Ovary (tissue), 9 donors: ENCODE results near the gene KRTAP15-1. TPM values are rescaled to one million over a fixed set of nuclear protein-coding genes. Genes with fewer than 3 reads are reported as not detected.

Experiments
- DNase-seq, 5 donors: peaks; one replicate each; pipeline ENCODE4 v3.0.0-alpha.2; 2019 to 2020
- H3K27ac ChIP-seq, 2 donors: fragments of 200-600 bp; one replicate each; pipeline versions ENCODE4 v1.5.1 to v1.8.0; 2019 to 2022
- H3K27me3 ChIP-seq: fragments of 200-600 bp; one replicate; pipeline ENCODE4 v1.8.0; 2022
- H3K36me3 ChIP-seq: fragments of 200-600 bp; sonication (generic); one replicate; pipeline ENCODE4 v1.5.1; 2019
- H3K4me1 ChIP-seq: one replicate; pipeline ENCODE4 v1.8.1; 2013; ENCODE audit warnings: mild to moderate bottlenecking, moderate library complexity; ENCODE audit not compliant: insufficient read depth
- H3K4me3 ChIP-seq: fragments of 200-600 bp; sonication (generic); one replicate; pipeline ENCODE4 v1.5.1; 2017
- H3K9me3 ChIP-seq, 2 donors: fragments of 200-600 bp in 1 of 2; sonication (generic) in 1 of 2; one replicate each; pipeline versions ENCODE4 v1.5.1 to v1.8.1; 2013 to 2019; ENCODE audit warnings: mild to moderate bottlenecking in 1 of 2, moderate library complexity in 1 of 2
- EP300 ChIP-seq: sonication (generic); formaldehyde crosslinking; IDR thresholded peaks from one replicate; pipeline ENCODE4 v1.6.1; 2017; ENCODE audit warnings: antibody characterized with exemption
- POLR2A ChIP-seq: fragments of 450-650 bp; IDR thresholded peaks from one replicate; pipeline ENCODE4 v1.6.1; 2017; ENCODE audit warnings: antibody characterized with exemption, mild to moderate bottlenecking, moderate library complexity
- WGBS, 3 donors: extraction: QIAGEN DNeasy Blood & Tissue Kit in 1 of 3; methylation state at CpG; one replicate each; pipeline versions ENCODE4 v1.1.5 to v1.1.7; 2013 to 2017; 5-methylcytosine and 5-hydroxymethylcytosine counted together
- intact Hi-C, 4 donors: fragments of 100-400 bp; cut with DNase I; formaldehyde crosslinking; loops; one replicate each; pipeline versions ENCODE4 v1.11.0 to v1.15.1; 2022 to 2023
- polyA plus RNA-seq, 2 donors: library from polyadenylated mRNA; stranded (reverse); fragments of 200-250 nt in 1 of 2; fragments of 350-450 nt in 1 of 2; fragmentation: Illumina TruSeq in 1 of 2; extraction: RNeasy Lipid Tissue Mini Kit (QIAGEN cat#74804) in 1 of 2; gene quantifications; one replicate each; pipeline ENCODE4 v1.2.3, GENCODE V29; 2013 to 2014
- total RNA-seq, 7 donors: library from RNA; depleted of rRNA in 2 of 7; stranded (reverse); fragments of >200 nt in 2 of 7; fragmentation: NEBNext Ultra II Directional in 3 of 7; extraction: Animal tissue kit (Norgen Biotek cat#: 25700) in 3 of 7; gene quantifications; one replicate each; pipeline versions ENCODE4 v1.1.0 to v1.2.4, GENCODE V29; 2016 to 2023
- TF ChIP-seq, protein P1 (sequence below), 3 donors: fragments of 450-650 bp in 2 of 3; fragments of 200-600 bp in 1 of 3; IDR thresholded peaks; one replicate each; pipeline versions ENCODE4 v1.5.1 to v1.8.0; 2016 to 2022; ENCODE audit warnings: antibody characterized with exemption in 3 of 3, mild to moderate bottlenecking in 1 of 3
- donor health status: DM: no; HTN: no; CAD: no; lungs with moderate emphysema.
- donor health status: DM: no; HTN: no; CAD: no.
- donor health status: Bipolar disorder and iron deficiency.
- donor health status: DM: yes; HTN: yes; CAD: no.
- donor health status: DM: no; HTN: no; CAD: no.
- donor health status: DM: yes; HTN: yes; CAD: no.

The KRTAP15-1 gene
- total and polyA plus RNA-seq, 9 donors, result not detected

- H3K4me3 ChIP-seq, result no peak overlapping the region
- H3K36me3 ChIP-seq, result no peaks in the 10 kb centered on the region
- H3K27me3 ChIP-seq, result no peaks in the 10 kb centered on the region
- no peak overlapping the region for H3K27ac ChIP-seq
- no peaks in the 10 kb centered on the region for H3K9me3 ChIP-seq
- 23 to 30% (median 29%) methylated on average over 10 of the region's 10 CpGs for WGBS, 3 donors
- no peak for DNase-seq
- H3K4me1 ChIP-seq, result no peaks in the 10 kb centered on the region
- intact Hi-C loops, result no loop called here
- TF ChIP-seq EP300 (no peak), POLR2A (no peak)
- TF ChIP-seq, protein P1, sequence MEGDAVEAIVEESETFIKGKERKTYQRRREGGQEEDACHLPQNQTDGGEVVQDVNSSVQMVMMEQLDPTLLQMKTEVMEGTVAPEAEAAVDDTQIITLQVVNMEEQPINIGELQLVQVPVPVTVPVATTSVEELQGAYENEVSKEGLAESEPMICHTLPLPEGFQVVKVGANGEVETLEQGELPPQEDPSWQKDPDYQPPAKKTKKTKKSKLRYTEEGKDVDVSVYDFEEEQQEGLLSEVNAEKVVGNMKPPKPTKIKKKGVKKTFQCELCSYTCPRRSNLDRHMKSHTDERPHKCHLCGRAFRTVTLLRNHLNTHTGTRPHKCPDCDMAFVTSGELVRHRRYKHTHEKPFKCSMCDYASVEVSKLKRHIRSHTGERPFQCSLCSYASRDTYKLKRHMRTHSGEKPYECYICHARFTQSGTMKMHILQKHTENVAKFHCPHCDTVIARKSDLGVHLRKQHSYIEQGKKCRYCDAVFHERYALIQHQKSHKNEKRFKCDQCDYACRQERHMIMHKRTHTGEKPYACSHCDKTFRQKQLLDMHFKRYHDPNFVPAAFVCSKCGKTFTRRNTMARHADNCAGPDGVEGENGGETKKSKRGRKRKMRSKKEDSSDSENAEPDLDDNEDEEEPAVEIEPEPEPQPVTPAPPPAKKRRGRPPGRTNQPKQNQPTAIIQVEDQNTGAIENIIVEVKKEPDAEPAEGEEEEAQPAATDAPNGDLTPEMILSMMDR (IDR thresholded peaks at IDR 0.05), result no peak
Observed at GRCh38 chr21:30434033-30434631, 5.9 kb upstream of the KRTAP15-1 start.

GRCh38 chr21:30437010-30437565 lies 3.0 kb upstream of the KRTAP15-1 start:
- no peaks in the 10 kb centered on the region for H3K36me3 ChIP-seq
- no peak for DNase-seq
- H3K27ac ChIP-seq, result no peak overlapping the region
- intact Hi-C loops, result no loop called here
- no peak overlapping the region for H3K4me3 ChIP-seq
- WGBS, 3 donors, result 19 to 39% (median 24%) methylated on average over 3 of the region's 3 CpGs
- H3K9me3 ChIP-seq, result no peaks in the 10 kb centered on the region
- no peaks in the 10 kb centered on the region for H3K27me3 ChIP-seq
- TF ChIP-seq, protein P1 (IDR thresholded peaks at IDR 0.05), result no peak
- TF ChIP-seq POLR2A (no peak), EP300 (no peak)
- no peaks in the 10 kb centered on the region for H3K4me1 ChIP-seq

- H3K9me3 ChIP-seq, result no peaks in the 10 kb centered on the region
- no peak overlapping the region for H3K27ac ChIP-seq
- H3K4me3 ChIP-seq, result no peak overlapping the region
- TF ChIP-seq, protein P1 (IDR thresholded peaks at IDR 0.05), result no peak
- TF ChIP-seq POLR2A (no peak), EP300 (no peak)
- H3K27me3 ChIP-seq, result no peaks in the 10 kb centered on the region
- DNase-seq, result no peak
- no peaks in the 10 kb centered on the region for H3K36me3 ChIP-seq
- no peaks in the 10 kb centered on the region for H3K4me1 ChIP-seq
- intact Hi-C loops, result no loop called here
Observed at GRCh38 chr21:30443226-30443625, 3.2 kb downstream of the KRTAP15-1 start.

GRCh38 chr21:30444204-30444603 lies 4.1 kb downstream of the KRTAP15-1 start:
- intact Hi-C loops, result no loop called here
- WGBS, 3 donors, result 27 to 58% (median 52%) methylated on average over 1 of the region's 1 CpG

More at GRCh38 chr21:30444204-30444603, 4.1 kb downstream of the KRTAP15-1 start:
- Histone ChIP-seq H3K36me3 (no peaks in the 10 kb centered on the region), H3K9me3 (no peaks in the 10 kb centered on the region), H3K27ac (no peak overlapping the region), H3K4me1 (no peaks in the 10 kb centered on the region), H3K4me3 (no peak overlapping the region), H3K27me3 (no peaks in the 10 kb centered on the region)
- TF ChIP-seq, protein P1 (IDR thresholded peaks at IDR 0.05), result no peak
- TF ChIP-seq EP300 (no peak), POLR2A (no peak)
- DNase-seq, result no peak
